Measurements from ENCODE around the gene POLH. TPM values are rescaled to one million over a fixed set of nuclear protein-coding genes. Genes with fewer than 3 reads are reported as not detected.

The POLH gene
- total and polyA plus RNA-seq, 9 of the 15 experiments (the other 6 are each of a cell fraction or from before 2014, with no cell fraction given), result 5.8 to 31.6 (median 20.6) TPM

GRCh38 chr6:43575105-43575771 lies 747 bp upstream of the POLH start (continued):
- TF ChIP-seq E2F6 (IDR thresholded peaks at IDR 0.05; ENCODE audit: borderline replicate concordance in 1 of 2, extremely low read depth in 1 of 2, insufficient read depth in 1 of 2, insufficient read length in 1 of 2, low read depth in 1 of 2, low read length in 1 of 2, poor library complexity in 1 of 2, severe bottlenecking in 1 of 2), result peak in 1 of 2 experiments; percentile 31
- peak; percentile 57 to 72; a peak in 2 of 4 replicates for TF ChIP-seq ARNT (IDR thresholded peaks at IDR 0.05)
- peak; percentile 93 for TF ChIP-seq FOXK1 (CRISPR knock-in tag; IDR thresholded peaks at IDR 0.05; ENCODE audit: borderline replicate concordance)
- no peak for TF ChIP-seq KAT8 (IDR thresholded peaks at IDR 0.05; ENCODE audit: low read depth)
- no peak for TF ChIP-seq NFYB (IDR thresholded peaks at IDR 0.05; ENCODE audit: extremely low read depth, insufficient read length)
- no peak for TF ChIP-seq FOXM1 (IDR thresholded peaks at IDR 0.05; ENCODE audit: low read depth)
- TF ChIP-seq FOXM1 (CRISPR knock-in tag; IDR thresholded peaks at IDR 0.05; ENCODE audit: low read depth), result 0 out of 2 replicates have a peak, but pooled peaks have one; percentile 13
- no peak for TF ChIP-seq TSHZ1 (CRISPR knock-in tag; IDR thresholded peaks at IDR 0.05)
- peak; percentile 71; the same call in 1 of the 2 replicates for TF ChIP-seq MIER1 (IDR thresholded peaks at IDR 0.05; ENCODE audit: low read depth)
- TF ChIP-seq SRSF3 (IDR thresholded peaks at IDR 0.05; ENCODE audit: insufficient read depth, low read length), result peak; percentile 88; the same call in 1 of the 2 replicates
- 0 out of 2 replicates have a peak, but pooled peaks have one; percentile 18 for TF ChIP-seq ESRRA (IDR thresholded peaks at IDR 0.05; ENCODE audit: borderline replicate concordance, low read depth)
- TF ChIP-seq TOE1 (IDR thresholded peaks at IDR 0.05; ENCODE audit: borderline replicate concordance), result 0 out of 2 replicates have a peak, but pooled peaks have one; percentile 73
- TF ChIP-seq TOE1 (CRISPR knock-in tag; IDR thresholded peaks at IDR 0.05; ENCODE audit: borderline replicate concordance, low read depth), result peak; percentile 84; the same call in 1 of the 2 replicates
- TF ChIP-seq DEAF1 (CRISPR knock-in tag; IDR thresholded peaks at IDR 0.05), result no peak
- no peak for TF ChIP-seq KDM2B (CRISPR knock-in tag; IDR thresholded peaks at IDR 0.05)
- TF ChIP-seq HDAC1 (IDR thresholded peaks at IDR 0.05), result peak in 1 of 2 experiments; percentile 98; a peak in 2 of 4 replicates
- TF ChIP-seq ETS2 (tag; IDR thresholded peaks at IDR 0.05; ENCODE audit: borderline replicate concordance, poor library complexity, severe bottlenecking), result no peak
- no peak for TF ChIP-seq ZNF174 (CRISPR knock-in tag; IDR thresholded peaks at IDR 0.05)
- TF ChIP-seq ELF1 (tag; IDR thresholded peaks at IDR 0.05), result no peak
- no peak for TF ChIP-seq ATF7 (IDR thresholded peaks at IDR 0.05)
